GM10266 (cell line): ENCODE data around the gene SMIM13.

Experiments used
- DNase-seq: peaks from one replicate; pipeline ENCODE4 v3.0.0; 2012; ENCODE audit errors: extremely low spot score
- CTCF ChIP-seq: IDR thresholded peaks from 2 replicates; pipeline ENCODE4 v1.5.1; 2012; ENCODE audit warnings: mild to moderate bottlenecking, low read depth; ENCODE audit not compliant: control insufficient read depth, insufficient read depth; ENCODE audit errors: missing control alignments

SMIM13 gene

DNA sequence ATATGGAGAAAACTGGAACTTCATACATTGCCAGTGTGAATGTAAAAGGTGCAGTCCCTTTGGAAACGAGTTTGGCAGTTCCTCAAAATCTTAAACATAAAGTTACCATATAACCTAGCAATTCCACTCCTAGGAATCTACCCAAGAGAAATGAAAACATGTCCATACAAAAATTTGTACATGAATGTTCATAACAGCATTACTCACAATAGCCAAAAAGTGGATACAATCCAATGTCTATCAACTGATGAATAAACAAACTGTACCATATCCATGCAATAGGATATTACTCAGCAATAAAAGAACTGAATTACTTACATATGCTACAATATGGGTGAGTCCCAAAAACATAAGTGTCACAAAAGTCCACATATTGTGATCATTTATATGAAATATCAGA is 66.6 kb downstream of the SMIM13 start:
- no peak for TF ChIP-seq CTCF

GRCh38 chr6:11161031-11161956 is 67.7 kb downstream of the SMIM13 start:
- TF ChIP-seq CTCF: no peak
- DNase-seq: no peak

More for the DNA sequence above, 66.6 kb downstream of the SMIM13 start:
- DNase-seq: no peak

- TF ChIP-seq CTCF: no peak
- no peak for DNase-seq
Observed at GRCh38 chr6:11162262-11162661, 68.6 kb downstream of the SMIM13 start.

DNA sequence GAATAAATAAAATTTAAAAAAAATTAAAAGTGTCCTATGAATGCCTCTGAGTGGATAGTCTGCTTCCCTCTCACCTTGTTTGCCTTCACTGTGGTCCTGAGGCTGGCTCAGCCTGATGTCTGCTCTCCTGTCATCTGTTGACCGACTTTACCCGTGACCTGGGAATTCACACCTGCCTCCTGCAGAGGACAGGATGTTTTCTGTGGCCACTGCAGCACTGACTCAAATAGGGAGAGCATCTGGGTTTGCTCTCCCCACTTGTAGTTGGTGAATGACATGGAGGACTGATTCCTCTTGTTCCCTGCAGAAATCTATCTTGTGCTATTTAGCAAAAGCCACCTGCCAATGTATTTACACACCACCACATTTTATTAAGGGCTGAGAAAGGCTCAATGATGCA is 70.3 kb downstream of the SMIM13 start:
- DNase-seq: peak; percentile 25
- TF ChIP-seq CTCF: no peak

- DNase-seq: no peak
- TF ChIP-seq CTCF: no peak
Observed at GRCh38 chr6:11164717-11165646, 71.3 kb downstream of the SMIM13 start.

DNA sequence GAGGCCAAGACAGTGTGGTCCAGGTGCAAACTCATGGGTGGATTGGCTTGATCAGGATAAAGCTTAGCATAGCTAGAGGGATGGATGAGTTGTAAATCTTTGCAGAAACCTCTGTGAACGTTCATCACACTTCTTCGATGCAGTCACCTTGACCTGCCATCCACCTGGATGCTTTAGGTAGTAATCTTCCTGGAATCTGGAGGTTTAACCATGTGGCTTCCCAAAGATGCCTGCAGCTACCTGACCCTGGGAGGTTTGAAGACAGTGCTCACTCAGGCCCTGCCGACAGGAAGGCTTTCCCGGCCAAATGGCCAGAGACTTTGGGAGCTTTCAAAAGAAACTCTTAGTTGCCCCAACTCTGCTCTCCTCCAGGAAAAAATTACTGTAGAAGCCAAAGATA is 73.3 kb downstream of the SMIM13 start:
- no peak for TF ChIP-seq CTCF
- DNase-seq: no peak

DNA sequence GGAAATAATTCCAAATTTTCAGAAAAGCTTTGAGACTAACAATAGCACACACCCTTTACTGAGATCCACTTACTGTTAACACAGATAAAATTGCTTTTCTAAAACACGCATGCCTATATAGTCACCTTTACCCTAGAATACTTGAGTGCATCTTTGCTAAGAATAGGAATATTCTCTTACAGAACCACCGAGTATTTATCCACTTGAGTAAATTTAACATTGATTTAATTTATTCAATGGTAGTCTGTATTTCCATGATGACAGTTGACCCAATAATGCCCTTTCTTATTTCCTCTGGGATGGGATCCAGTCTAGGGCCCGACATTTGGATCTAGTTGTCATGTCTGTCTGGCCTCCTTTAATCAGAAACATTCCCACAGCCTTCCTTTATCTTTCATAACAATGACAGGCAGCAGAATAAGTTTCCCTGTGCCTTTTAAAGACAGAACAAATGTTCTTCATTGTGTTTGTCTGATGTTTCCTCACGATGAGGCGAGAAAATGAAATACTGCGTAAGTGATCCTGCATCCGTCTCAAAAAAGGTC is 74.5 kb downstream of the SMIM13 start:
- no peak for DNase-seq
- no peak for TF ChIP-seq CTCF
